ENCODE data around the gene ISG15. TPM values are rescaled to one million over a fixed set of nuclear protein-coding genes. Genes with fewer than 3 reads are reported as not detected.
A peak's percentile ranks its signal among the peaks of the same experiment; 100 is the strongest.

Gene ISG15
- total RNA-seq, 1 experiment from 2014 or later: 140 TPM

- H3K9ac ChIP-seq (ENCODE audit: low read length): no peak overlapping the region
- POLR2A ChIA-PET: no interaction called here
- H3K27me3 ChIP-seq (ENCODE audit: insufficient read depth, low read length): no peaks in the 10 kb centered on the region
- H3K4me3 ChIP-seq (replicated peaks in 1 of 2; ENCODE audit: low read depth in 1 of 2, low read length in 2 of 2): no peak overlapping the region
- CTCF ChIA-PET: no interaction called here
- RAD21 ChIA-PET (ENCODE audit: low non-redundant PET in 1 of 2, low total read pairs in 2 of 2, uncharacterized antibody in 2 of 2, unreplicated experiment in 2 of 2): no interaction called here
- intact Hi-C loops (cut with micrococcal nuclease): no loop called here
- H3K4me2 ChIP-seq (ENCODE audit: low read length): no peak overlapping the region
- peaks cover 62% of the 10 kb centered on the region for H3K79me2 ChIP-seq (ENCODE audit: insufficient read depth, low read length)
- H2AFZ ChIP-seq (ENCODE audit: low read depth, low read length, poor library complexity, severe bottlenecking): no peak overlapping the region
- peaks cover 0 to 16% of the 10 kb centered on the region in 2 experiments; a peak in 1 of 4 replicates for H3K36me3 ChIP-seq (ENCODE audit: control insufficient read depth in 1 of 2, insufficient read depth in 2 of 2, low read length in 2 of 2)
- H3K9me2 ChIP-seq (ENCODE audit: insufficient read depth): no peaks in the 10 kb centered on the region
- H3K4me1 ChIP-seq (ENCODE audit: control insufficient read depth in 1 of 2, insufficient read depth in 2 of 2, low read length in 2 of 2): peaks cover 0 to 12% of the 10 kb centered on the region in 2 experiments; a peak in 1 of 4 replicates
- no TSS peak for BruUV-seq (replicated peaks)
- H3K9me3 ChIP-seq (ENCODE audit: control insufficient read depth in 1 of 2, insufficient read depth in 1 of 2, low read depth in 1 of 2, low read length in 2 of 2): no peaks in the 10 kb centered on the region
- H4K20me1 ChIP-seq (ENCODE audit: insufficient read depth): no peaks in the 10 kb centered on the region
- DNase-seq (ENCODE audit: low read depth, low spot score) (no peak), ATAC-seq (no peak)
- no peak overlapping the region for H3K27ac ChIP-seq (ENCODE audit: low read depth, low read length)
- no peak for TF ChIP-seq FOSL1 (IDR thresholded peaks at IDR 0.05; ENCODE audit: low read depth)
- no peak for TF ChIP-seq SP1 (IDR thresholded peaks at IDR 0.05; ENCODE audit: low read depth)
- TF ChIP-seq SIN3A (IDR thresholded peaks at IDR 0.05; ENCODE audit: low read depth): no peak
- no peak for TF ChIP-seq JUND (IDR thresholded peaks at IDR 0.05)
- TF ChIP-seq ZNF274 (IDR thresholded peaks at IDR 0.05; ENCODE audit: low read depth, low read length): no peak
Measured at GRCh38 chr1:1034439-1034781, 21.1 kb downstream of the ISG15 start.

DNA sequence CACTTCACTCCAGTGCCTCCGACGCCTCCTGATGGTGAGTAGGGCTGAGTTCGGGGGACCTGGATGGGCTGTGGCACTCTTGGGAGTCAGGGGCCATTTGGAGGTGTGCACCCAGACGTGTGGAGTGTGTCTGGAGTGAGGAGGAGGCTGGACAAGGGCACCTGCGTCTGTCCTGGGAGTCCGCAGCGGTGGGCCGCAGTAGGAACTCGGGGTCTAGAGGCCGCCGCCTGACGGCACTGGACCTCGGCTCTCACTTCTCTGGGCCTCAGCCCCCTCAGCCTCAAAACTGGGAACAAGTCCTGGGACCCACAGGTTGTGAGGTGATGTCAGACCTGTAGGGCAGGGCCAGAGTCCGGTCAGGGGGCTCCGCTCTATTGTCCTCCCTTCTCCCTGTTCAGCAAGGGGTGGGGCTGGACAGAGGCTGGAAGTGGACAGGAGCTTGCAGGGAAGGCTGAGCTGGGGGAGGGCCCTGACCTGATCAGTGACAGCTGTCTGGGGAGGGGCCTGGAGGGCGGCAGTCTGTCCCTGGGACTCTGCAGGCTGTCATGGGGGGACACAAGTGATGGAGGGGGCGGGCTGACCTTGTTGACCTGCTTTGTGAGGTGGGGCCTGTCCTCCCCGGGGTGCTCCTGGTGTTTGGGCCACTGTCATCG is 22.1 kb downstream of the ISG15 start:
- Histone ChIP-seq H3K9me3 (ENCODE audit: control insufficient read depth in 1 of 2, insufficient read depth in 1 of 2, low read depth in 1 of 2, low read length in 2 of 2) (no peaks in the 10 kb centered on the region), H3K9me2 (ENCODE audit: insufficient read depth) (no peaks in the 10 kb centered on the region), H3K4me3 (replicated peaks in 1 of 2; ENCODE audit: low read depth in 1 of 2, low read length in 2 of 2) (no peak overlapping the region), H3K27me3 (ENCODE audit: insufficient read depth, low read length) (no peaks in the 10 kb centered on the region), H3K4me1 (ENCODE audit: control insufficient read depth in 1 of 2, insufficient read depth in 2 of 2, low read length in 2 of 2) (peaks cover 6 to 22% of the 10 kb centered on the region in 2 experiments; a peak in 3 of 4 replicates), H3K9ac (ENCODE audit: low read length) (no peak overlapping the region), H3K4me2 (ENCODE audit: low read length) (no peak overlapping the region), H3K36me3 (ENCODE audit: control insufficient read depth in 1 of 2, insufficient read depth in 2 of 2, low read length in 2 of 2) (peaks cover 0 to 16% of the 10 kb centered on the region in 2 experiments; a peak in 1 of 4 replicates), H4K20me1 (ENCODE audit: insufficient read depth) (no peaks in the 10 kb centered on the region), H3K27ac (ENCODE audit: low read depth, low read length) (no peak overlapping the region), H2AFZ (ENCODE audit: low read depth, low read length, poor library complexity, severe bottlenecking) (no peak overlapping the region), H3K79me2 (ENCODE audit: insufficient read depth, low read length) (peaks cover 61% of the 10 kb centered on the region)
- ChIA-PET POLR2A (no interaction called here), RAD21 (ENCODE audit: low non-redundant PET in 1 of 2, low total read pairs in 2 of 2, uncharacterized antibody in 2 of 2, unreplicated experiment in 2 of 2) (no interaction called here), CTCF (no interaction called here)
- ATAC-seq: no peak
- TSS peak; percentile 40 for BruUV-seq (replicated peaks)
- intact Hi-C loops (cut with micrococcal nuclease): no loop called here
- DNase-seq (ENCODE audit: low read depth, low spot score): no peak
- TF ChIP-seq SIN3A (IDR thresholded peaks at IDR 0.05; ENCODE audit: low read depth) (no peak), CTCF (IDR thresholded peaks at IDR 0.05 in 2 of 3, conservative IDR thresholded peaks at IDR 0.05 in 1 of 3; ENCODE audit: borderline replicate concordance in 1 of 3, insufficient read depth in 1 of 3, low read depth in 2 of 3, low read length in 2 of 3) (no peak), POLR2A (IDR thresholded peaks at IDR 0.05; ENCODE audit: borderline replicate concordance, extremely low read depth, insufficient read depth, insufficient read length) (no peak), RAD21 (IDR thresholded peaks at IDR 0.05; ENCODE audit: low read depth) (no peak), ZNF274 (IDR thresholded peaks at IDR 0.05; ENCODE audit: low read depth, low read length) (no peak), ATF3 (IDR thresholded peaks at IDR 0.05) (no peak), FOSL1 (IDR thresholded peaks at IDR 0.05; ENCODE audit: low read depth) (no peak), ELF1 (IDR thresholded peaks at IDR 0.05; ENCODE audit: borderline replicate concordance, low read depth) (no peak), TCF7L2 (IDR thresholded peaks at IDR 0.05; ENCODE audit: borderline replicate concordance, extremely low read depth, insufficient read depth, insufficient read length) (no peak), YY1 (IDR thresholded peaks at IDR 0.05; ENCODE audit: extremely low read depth, insufficient replicate concordance, low read depth, low read length) (no peak), EZH2 (IDR thresholded peaks at IDR 0.05) (no peak)
- TF ChIP-seq, protein P1, sequence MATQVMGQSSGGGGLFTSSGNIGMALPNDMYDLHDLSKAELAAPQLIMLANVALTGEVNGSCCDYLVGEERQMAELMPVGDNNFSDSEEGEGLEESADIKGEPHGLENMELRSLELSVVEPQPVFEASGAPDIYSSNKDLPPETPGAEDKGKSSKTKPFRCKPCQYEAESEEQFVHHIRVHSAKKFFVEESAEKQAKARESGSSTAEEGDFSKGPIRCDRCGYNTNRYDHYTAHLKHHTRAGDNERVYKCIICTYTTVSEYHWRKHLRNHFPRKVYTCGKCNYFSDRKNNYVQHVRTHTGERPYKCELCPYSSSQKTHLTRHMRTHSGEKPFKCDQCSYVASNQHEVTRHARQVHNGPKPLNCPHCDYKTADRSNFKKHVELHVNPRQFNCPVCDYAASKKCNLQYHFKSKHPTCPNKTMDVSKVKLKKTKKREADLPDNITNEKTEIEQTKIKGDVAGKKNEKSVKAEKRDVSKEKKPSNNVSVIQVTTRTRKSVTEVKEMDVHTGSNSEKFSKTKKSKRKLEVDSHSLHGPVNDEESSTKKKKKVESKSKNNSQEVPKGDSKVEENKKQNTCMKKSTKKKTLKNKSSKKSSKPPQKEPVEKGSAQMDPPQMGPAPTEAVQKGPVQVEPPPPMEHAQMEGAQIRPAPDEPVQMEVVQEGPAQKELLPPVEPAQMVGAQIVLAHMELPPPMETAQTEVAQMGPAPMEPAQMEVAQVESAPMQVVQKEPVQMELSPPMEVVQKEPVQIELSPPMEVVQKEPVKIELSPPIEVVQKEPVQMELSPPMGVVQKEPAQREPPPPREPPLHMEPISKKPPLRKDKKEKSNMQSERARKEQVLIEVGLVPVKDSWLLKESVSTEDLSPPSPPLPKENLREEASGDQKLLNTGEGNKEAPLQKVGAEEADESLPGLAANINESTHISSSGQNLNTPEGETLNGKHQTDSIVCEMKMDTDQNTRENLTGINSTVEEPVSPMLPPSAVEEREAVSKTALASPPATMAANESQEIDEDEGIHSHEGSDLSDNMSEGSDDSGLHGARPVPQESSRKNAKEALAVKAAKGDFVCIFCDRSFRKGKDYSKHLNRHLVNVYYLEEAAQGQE (IDR thresholded peaks at IDR 0.05; ENCODE audit: low read depth): no peak
- TF ChIP-seq, protein P2, sequence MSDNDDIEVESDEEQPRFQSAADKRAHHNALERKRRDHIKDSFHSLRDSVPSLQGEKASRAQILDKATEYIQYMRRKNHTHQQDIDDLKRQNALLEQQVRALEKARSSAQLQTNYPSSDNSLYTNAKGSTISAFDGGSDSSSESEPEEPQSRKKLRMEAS (IDR thresholded peaks at IDR 0.05): no peak
